Occipital lobe (tissue), 2 donors: Measurements from ENCODE around the gene ZBTB42. TPM values are rescaled to one million over a fixed set of nuclear protein-coding genes. Genes with fewer than 3 reads are reported as not detected.

ENCODE experiments used
- DNase-seq: peaks from one replicate; lab custom pipeline; 2025; lab: John Stamatoyannopoulos, UW
- total RNA-seq: library from RNA; depleted of rRNA; stranded (reverse); fragments of >200 nt; gene quantifications from one replicate; pipeline ENCODE4 v1.2.3, GENCODE V29; 2014

ZBTB42 gene
- total RNA-seq, 1 donor from 2014 or later: 0.94 TPM

DNA sequence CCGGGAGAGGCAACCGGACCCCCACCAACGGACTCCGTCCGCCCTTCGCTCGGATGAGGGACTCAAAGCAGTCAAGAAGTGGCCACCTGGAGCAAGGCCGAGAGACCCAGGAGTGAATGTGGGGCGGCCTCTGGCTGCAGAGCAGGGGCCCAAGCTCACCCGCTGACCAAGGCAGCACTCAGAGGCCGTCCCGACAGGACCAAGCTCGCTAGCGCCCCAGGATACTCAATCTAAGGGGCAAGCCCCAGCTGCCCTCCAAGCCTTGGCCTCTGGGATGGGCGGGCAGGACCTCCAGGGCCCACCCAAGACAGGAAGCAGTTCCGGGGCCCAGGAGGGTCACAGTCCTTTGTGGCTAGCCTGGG is 6.3 kb upstream of the ZBTB42 start:
- no peak for DNase-seq

GRCh38 chr14:104794993-104795780 is 5.7 kb upstream of the ZBTB42 start, which contains the start of gene AKT1:
Gene AKT1 (minus strand): TSS chr14:104795748. CDS start chr14:104792643, 3,105 bp downstream.
- no peak for DNase-seq

DNA sequence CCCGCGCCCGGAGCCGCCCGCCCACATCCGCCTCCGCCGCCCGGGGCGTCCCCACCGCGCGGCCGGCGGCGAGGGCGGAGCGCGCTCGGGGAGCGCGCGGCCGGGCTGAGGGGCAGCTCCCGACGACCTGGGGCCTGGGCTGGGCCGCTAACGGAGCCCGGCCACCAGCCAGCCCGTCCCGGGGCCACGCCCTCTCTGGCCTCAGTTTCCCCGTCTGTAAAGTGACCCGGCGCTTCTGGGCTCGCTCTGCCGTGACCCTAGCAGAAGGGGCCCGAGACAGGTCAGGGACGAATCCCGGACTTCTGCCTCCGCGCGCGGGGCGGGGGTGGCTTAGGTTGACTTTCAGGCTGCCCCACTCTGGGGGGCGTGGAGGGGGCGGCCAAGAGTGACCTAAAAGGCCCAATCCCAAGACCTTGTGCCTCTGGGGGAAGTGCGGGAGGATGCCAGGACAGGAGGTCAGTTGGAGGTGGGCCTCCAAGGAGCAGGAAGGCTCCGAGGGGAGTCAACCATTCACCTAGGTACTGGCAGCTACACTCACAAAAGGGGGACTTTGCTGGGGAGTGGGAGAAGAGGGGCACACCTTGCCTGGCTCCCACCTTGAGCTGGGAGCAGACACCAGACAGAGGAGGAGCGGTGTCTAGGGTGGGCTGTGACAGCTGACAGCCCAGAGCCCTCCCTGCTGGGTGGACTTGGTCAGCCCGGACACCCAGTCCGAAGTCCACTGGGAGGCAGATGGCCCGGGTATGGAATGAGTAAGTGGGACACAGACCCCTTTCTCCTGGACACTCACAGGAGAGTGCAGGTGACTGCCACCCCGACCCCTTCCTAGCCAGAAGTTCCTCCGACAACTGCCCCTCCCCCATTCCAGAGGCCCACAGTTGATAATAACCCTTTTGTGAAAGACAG is 4.9 kb upstream of the ZBTB42 start:
- DNase-seq: peak; percentile 51

DNA sequence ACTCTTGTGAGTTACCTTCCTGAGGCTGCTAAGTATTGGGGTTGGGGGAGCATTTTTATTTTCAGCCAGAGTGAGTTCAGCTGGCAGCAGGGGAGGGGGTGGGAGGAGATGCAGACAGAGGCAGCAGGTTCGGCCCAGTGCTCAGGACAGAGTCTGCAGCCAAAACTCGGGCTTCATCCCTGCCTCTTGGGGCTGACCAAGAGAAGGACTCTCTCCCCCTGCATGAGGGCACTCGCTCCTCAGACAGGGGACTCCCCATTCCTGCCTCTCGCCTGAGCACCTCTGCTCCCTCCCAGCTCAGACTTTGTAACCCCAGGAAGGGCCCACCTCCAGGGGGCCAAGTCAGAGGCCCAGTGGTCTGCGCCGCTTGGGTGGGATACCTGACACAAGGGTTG is 4.2 kb upstream of the ZBTB42 start:
- DNase-seq: no peak

DNA sequence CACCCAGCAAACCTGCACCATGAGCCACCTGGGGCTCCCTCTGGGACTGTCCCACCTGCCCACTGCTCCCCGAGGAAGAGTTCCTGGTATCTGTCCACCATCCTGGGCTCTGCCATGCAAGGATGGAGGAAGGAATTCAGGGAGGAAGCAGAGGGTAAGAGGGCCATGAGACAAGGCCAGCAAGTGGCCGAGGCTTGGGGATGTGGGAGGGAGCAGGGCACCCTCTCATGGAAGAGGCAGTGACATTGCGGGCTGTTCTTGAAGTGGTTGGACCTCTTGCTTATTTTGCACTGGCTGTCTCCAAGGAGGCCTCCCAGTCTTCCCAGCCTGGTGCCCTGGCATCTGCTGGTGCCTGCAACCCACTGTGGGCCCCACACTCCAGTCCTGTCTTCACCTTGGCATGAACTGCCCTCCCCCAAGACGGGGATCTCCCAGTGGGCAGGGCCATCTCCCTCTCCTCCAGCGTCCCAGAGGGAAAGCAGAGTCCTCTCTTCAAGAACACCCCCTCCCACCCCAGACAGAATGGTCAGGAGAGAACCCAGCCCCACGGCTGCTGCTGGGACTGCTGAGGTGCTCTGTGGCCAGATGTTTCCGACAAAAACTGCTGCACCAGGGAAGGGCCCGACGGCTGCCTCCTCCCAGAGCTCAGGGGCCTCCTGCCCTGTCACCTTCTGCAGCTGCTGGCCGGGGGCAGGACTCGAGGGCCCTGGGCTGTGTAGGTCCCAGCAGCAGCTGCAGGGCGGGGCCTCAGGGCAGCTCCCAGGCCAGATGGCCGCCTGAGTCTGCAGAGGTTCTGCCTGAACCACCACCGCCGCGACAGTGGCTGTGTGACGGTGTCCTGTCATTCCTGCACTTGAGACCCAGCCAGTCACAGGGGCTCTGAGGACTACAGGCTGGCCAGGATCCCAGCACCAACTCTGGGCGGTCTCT is 3.5 kb upstream of the ZBTB42 start:
- DNase-seq: no peak

DNA sequence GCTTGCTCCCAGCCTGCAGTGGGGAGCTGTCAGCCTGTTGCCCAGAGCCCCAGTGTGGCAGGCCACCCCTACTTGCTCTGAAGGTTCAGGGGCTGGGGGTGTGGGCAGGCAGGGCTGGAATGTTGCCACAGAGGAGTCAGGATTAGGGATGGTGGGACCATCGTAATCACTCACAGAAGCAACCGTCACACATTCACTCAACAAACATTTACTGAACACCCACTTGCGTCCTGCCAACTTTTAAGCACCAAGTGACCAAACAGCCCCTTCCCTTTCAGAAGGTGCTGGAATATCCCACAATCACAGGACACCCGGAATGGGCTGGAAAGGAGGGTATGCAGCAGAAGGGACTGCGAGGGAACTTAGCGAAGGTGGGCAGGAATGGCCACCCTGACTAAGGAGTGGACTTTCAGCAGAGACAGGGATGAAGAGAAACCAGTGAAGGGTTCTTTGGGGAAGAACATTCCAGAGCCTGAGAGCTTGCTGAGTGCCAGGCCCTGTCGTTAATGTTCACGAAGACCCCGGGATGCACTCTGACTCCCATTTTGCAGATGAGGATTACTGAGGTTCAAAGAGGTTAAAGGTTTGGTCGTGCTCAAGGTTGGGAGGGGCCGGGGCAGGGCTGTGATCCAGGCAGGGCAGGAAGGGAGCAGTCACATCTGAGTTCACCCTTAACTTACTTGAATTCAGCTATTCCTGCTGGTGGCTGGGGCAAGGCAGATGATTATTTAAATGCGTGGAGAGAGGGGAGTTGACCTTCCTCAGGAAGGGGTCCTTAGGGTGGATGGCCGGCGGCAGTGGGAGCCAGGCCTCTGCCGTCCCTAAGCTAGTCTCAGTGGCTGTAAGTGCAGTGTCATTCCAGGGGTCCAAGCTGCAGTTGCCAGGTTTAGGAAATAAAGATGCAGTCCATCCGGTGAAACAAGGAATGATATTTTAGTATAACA is 2.3 kb upstream of the ZBTB42 start:
- DNase-seq: no peak

- DNase-seq: no peak
These were observed 1.5 kb upstream of the ZBTB42 start for GRCh38 chr14:104799244-104800014.

DNA sequence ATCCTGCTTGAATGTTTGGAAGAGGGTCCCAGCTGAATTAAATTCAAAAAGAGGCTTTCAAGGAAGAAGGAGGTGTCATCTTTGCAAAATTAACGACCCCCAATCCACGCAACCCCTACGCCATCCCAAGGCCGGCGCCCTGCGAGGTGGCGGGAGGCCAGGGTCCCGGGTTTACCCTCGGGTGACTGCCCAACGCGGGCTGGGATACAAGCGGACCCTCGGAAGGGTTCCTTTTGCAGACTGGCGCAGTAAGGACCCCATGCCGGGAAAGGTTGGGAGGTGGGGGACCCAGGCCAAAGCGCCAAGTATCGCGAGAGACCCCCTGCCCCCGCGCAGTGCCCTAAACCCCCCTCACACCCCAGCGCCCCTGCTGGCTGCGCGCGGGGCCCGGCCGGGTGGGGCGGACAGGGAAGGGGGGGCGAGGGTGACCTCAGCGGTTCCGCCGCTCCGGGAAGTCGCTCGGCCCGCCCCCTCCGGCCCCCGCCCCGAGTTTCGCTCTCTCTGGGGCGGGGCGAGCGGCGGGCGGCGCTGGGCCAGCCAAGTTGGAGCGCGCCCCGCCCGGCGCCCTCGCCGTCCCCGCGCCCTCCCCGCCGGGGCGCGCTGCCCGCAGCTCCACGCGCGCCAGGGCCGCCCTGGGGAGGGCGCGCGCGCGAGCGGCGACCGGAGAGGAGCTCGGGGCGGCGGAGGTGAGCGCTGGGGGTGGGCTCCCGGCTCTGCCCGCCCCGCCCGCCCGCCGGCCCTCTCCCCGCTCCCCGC is 708 bp upstream of the ZBTB42 start:
- no peak for DNase-seq

DNA sequence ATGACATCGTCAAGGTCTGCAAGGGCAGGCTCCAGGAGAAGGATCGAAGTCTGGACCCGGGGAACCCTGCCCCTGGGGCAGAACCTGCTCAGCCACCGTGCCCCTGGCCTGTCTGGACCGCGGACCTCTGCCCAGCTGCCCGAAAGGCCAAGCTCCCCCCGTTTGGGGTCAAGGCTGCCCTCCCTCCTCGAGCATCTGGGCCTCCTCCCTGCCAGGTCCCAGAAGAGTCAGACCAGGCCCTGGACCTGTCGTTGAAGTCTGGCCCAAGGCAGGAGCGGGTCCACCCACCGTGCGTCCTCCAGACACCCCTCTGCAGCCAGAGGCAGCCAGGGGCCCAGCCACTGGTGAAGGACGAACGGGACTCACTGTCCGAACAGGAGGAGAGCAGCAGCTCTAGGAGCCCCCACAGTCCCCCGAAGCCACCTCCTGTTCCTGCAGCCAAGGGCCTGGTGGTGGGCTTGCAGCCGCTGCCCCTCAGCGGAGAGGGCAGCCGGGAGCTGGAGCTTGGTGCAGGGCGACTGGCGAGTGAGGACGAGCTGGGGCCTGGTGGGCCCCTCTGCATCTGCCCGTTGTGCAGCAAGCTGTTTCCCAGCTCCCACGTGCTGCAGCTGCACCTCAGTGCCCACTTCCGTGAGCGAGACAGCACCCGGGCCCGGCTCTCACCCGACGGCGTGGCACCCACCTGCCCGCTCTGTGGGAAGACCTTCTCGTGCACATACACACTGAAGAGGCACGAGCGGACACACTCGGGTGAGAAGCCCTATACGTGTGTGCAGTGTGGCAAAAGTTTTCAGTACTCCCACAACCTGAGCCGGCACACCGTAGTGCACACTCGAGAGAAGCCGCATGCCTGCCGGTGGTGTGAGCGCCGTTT is 856 bp downstream of the ZBTB42 start:
- DNase-seq: no peak

- no peak for DNase-seq
These were observed 1.7 kb downstream of the ZBTB42 start for GRCh38 chr14:104802394-104803184.

- no peak for DNase-seq
These were observed 2.5 kb downstream of the ZBTB42 start for GRCh38 chr14:104803280-104803911.

- no peak for DNase-seq
These were observed 3.1 kb downstream of the ZBTB42 start for GRCh38 chr14:104803912-104804410.

- DNase-seq: no peak
These were observed 3.8 kb downstream of the ZBTB42 start for GRCh38 chr14:104804481-104805325.

DNA sequence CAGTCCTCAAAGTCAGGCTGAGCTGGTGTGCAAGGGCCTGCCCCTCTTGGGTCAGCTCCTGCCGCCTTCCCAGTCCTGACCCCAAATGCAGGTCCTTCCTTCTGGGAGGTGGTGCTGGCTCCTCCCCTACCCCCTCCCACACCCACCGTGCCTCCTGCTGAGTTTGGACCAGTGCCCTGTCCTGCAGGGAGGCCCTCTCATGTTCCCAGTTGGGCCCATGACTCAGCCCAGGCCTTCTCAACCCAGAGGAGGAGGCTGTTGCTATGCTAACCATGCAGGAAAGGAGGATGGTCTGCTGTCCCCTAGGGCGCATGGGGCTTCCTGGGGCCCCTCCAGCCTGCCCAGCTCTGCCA is 4.4 kb downstream of the ZBTB42 start:
- DNase-seq: no peak

DNA sequence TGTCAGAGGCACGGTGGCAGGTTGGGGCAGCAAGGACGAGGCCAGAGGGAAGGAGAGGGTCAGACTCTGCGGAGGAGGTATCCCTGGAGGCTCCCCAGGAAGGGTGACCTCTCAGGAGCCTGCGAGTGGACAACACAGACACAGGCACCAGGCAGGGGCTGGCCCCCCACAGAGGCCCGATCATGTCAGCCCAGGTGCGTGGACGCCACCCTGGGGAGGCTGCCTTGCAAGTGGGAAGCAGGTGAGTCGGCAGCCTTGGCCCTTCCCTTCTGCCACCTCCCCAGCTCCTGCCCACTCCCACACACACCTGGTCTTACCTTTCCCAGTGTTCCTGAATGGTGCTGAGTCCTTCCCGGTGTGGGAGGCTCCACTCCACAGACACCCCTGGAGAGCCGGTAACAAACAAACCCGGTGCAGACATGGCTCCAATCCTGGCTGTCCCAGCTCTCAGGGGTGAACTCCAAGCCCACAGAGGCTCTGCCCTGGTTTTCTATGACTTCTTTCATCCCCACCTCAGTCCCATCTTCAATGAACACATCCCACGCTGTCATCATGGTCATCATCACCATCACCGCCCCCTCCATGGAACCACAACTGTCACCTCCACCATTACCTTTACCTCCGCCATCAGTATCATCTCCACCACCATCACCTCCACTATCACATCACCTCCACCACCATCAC is 5.2 kb downstream of the ZBTB42 start:
- no peak for DNase-seq
